NCI-H1417 treated with DMSO at 0.1 percent for 48 hours (cell line): Measurements from ENCODE around the gene GGT7.
"Not testable (repeated sequence)": the region's sequence is repeated elsewhere in the genome, so short reads cannot be mapped to it uniquely, and the experiment has no call there.

Experiments used
- DNase-seq: peaks from one replicate; lab custom pipeline; 2025; lab: John Stamatoyannopoulos, UW

GGT7 gene

DNA sequence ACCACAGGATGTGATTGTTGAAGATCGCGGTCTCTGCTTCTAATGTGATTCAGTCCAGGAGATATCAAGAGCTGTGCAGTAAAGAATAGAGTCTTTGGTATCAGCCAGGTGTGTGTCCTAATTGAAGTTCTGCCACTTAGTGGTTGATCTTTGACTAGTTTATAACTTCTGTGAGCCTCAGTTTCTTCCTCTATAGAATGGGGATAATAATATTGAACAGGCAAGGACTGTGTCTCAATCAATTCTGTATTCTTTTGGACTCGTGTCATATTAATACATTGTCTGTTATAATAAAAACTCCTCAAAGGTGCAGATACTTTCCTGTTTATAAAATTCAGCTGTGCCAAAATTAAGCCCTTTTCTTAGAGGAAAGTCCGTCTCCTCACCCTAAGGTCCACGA lies 24.1 kb downstream of the GGT7 start:
- no peak for DNase-seq

DNA sequence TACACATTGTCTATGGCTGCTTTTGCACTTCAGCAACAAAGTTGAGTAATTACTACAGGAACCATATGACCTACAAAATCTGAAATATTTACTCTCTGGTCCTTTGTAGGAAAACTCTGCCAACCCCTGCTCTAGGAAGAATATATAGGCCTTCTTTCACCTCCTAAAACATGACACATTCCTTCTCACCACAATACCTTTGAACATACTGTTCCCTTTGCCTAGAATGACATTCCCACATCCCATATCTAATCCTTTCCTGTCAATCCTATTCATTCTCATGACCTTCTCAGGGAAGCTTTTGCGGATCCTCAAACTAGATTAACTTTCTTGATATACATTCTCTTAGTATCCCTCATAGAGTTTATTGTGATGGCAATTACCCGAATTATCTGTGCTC lies 29.2 kb downstream of the GGT7 start:
- no peak for DNase-seq

GRCh38 chr20:34842143-34842542 lies 30.5 kb downstream of the GGT7 start:
- no peak for DNase-seq

- DNase-seq, result peak; percentile 22
Observed at GRCh38 chr20:34834459-34834893, 38.2 kb downstream of the GGT7 start.

DNA sequence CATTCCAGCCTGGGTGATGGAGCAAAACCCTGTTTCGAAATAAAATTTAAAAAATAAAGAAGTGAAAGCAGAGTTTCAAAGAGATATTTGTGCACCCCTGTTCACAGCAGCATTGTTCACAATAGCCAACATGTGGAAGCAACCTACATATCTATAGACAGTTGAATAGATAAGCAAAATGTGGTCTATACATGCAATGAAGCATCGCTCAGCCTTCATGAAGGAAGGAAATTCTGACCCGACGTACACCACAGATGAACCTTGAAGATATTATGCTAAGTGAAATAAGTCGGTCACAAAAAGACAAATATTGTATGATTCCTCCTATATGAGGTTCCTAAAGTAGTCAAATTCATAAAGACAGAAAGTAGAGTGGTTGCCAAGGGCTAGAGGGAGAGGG lies 40.7 kb downstream of the GGT7 start:
- no peak for DNase-seq

DNA sequence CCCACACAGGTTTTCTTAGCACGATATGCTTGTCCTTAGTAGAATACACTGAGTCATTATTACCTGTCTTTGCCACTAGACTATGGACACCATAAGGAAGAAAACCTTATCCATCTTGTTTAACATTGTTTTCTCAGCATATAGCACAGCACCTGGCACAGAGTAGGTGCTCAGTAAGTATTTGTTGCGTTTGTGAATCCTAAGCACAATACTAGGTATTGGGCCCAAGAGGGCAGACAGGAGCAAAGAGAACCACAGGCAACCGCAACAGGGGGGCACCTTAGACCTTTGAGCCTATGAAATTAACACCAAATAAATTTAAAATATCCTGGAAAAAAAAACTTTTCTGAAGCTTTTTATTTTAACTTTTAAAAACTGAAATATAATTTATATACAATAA lies 43.5 kb downstream of the GGT7 start:
- DNase-seq, result no peak

GRCh38 chr20:34825530-34826362 lies 46.9 kb downstream of the GGT7 start, which contains the start of gene NCOA6:
Gene NCOA6, minus strand, starts transcription at chr20:34825651. Its CDS starts 43,296 bp downstream, at chr20:34782355.
- DNase-seq, result peak; percentile 30

DNA sequence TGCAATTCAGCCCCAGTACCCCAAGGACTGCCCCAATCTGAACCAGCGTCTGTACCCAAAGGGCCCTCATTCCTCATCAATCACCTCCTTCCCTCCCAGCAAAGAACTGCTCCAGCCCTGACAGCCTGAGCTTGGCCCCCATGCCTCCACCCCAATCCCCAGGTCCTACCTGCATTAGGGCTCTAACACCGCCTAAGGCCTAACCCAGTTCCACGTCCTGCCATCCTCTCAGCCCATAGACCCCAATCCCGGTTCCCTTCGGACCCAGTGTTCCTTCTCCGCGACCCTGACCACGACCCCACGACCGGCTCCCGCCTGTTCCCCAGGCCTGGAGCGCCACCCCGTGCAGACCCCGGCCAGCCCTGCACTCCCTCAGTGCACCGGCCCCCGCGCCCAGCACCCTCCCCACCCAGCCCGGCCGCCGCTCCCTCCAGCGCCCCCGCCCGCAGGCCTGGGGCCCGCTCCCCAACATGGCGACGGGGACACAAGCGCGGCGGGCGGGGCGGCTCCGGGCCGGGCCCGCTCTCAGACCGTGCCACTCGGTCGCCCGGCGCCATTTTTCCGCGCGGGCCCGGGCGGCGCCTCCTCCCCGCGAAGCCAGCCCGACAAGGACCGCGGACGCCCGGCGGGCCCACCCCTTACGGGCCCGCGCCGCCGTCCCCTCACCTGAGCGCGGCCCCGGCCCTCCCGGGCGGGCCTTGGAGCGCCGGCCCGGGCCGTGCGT lies 47.7 kb downstream of the GGT7 start:
- peak; percentile 16 for DNase-seq

- peak; percentile 62 for DNase-seq
Observed at GRCh38 chr20:34824452-34824805, 48.2 kb downstream of the GGT7 start.

DNA sequence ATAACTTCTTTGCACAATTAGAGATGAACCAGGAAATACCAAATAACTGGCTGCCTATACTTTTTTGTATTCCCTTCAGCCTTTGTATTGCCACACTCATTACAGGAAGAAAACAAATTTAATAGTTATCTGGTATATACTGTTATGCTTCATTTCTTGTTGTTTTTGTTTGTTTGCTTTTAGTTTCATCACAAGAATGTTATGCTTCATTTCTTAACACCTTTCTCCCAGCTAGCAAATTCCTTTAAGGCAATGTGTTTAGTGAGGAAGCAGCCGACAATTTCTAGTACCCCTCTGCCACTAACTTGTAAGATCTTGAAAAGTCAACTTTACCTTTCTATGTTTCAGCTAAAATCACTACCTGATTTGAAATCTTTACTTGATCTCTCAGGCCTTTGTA lies 48.6 kb downstream of the GGT7 start:
- no peak for DNase-seq

- DNase-seq, result no peak
Observed at GRCh38 chr20:34820805-34821578, 51.7 kb downstream of the GGT7 start.

DNA sequence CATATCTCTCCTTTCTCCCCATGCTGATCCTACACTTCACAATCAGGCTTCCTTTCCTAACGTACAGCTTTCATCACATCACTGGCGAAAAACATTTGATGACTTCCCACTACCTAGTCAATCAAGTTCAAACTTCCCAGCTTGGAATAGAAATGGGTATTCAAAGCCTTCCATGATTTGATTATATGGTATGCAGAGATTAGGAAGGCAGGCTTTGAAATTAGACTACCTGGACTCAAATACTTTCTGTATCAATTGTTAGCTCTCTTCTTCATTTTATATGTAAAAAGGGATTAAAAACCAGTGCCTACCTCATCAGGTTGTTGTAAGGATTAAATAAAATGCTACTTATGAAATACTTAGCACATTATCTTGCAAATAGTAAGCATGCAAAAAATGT lies 54.9 kb downstream of the GGT7 start:
- no peak for DNase-seq

GRCh38 chr20:34817072-34817471 lies 55.6 kb downstream of the GGT7 start:
- DNase-seq, result no peak

- DNase-seq, result no peak
Observed at GRCh38 chr20:34815636-34816035, 57.0 kb downstream of the GGT7 start.

DNA sequence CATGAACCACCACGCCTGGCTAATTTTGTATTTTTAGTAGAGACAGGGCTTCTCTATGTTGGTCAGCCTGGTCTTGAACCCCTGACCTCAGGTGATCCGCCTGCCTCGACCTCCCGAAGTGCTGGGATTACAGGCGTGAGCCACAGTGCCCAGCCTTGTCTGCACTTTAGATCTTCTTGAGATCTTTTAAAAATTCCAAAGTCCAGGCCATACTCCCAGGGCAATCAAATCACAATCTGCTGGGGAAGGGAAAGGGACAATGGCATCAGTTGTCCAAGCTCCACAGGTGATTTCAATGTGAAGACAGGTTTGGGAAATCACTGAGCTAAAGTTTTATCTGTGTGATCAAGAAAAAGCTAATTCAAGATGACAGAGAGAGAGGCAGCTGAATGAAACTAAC lies 64.1 kb downstream of the GGT7 start:
- no peak for DNase-seq

GRCh38 chr20:34807944-34808465 lies 64.7 kb downstream of the GGT7 start:
- DNase-seq, result not testable (repeated sequence)

DNA sequence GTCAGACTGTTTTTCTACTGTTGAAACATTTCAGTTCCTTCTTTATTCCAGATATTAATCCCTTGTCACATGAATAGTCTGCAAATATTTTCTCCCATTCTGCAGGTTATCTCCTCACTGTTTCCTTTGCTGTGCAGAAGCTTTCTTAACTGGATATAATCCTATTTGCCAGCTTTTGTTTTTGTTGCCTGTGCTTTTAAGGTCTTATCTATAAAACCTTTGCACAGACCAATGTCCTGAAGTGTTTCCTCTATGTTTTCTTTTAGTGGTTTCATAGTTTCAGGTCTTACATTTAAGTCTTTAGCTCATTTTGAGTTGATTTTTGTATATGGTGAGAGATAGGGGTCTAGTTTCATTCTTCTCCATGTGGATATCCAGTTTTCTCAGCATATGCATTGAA lies 66.4 kb downstream of the GGT7 start:
- DNase-seq, result no peak

GRCh38 chr20:34798871-34799270 lies 73.8 kb downstream of the GGT7 start:
- no peak for DNase-seq

DNA sequence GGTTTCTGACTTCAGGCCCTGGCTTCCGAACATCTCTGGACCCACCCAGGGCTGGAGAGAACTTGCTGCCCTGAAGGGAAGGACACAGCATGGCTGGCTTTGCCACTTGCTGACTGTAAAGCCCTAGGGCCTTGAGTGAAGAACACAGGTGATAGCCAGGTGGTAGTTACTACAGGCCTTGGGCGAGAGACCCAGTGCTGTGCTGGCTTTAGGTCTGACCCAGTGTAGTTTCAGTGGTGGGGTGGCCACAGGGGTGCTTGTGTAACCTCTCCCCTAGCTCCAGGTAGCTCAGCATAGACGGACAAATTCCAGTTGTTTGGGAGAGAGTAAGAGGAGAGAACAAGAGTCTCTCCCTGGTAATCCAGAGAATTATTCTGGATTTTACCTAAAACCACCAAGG lies 74.3 kb downstream of the GGT7 start:
- no peak for DNase-seq

- no peak for DNase-seq
Observed at GRCh38 chr20:34797012-34797995, 75.4 kb downstream of the GGT7 start.
